Measurements from ENCODE around the gene NKX2-1. TPM values are rescaled to one million over a fixed set of nuclear protein-coding genes. Genes with fewer than 3 reads are reported as not detected.
A peak's percentile ranks its signal among the peaks of the same experiment; 100 is the strongest.

NKX2-1 gene
- total RNA-seq, 1 experiment from 2014 or later: 5.1 TPM

DNA sequence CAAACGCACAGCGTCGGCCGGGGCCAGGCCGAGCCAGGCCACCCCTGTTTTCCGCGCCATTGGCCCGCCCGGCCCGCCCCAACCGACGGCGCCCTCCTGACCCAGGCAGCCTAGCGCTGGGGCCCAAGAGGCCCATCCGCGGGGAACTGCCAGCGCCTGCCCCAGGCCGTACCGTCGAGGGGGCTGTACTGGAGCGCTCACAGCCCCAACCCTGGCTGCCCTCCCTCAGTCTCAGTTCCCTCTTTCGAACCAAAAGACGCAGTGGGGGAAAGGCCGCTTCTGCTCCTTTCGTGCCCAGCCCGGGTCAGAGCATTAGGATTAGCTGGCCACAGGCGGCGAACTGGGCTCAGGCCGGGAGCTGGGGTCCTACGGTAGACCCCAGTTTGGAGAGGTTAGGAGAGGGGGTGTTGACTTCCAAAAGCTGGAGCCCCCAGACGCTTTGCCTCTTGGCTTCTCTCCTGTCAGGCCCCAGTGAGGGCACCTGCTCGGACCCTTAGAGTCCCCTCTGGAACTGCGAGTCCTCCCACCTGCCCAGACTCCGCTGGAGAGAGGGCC, 1.9 kb downstream of the NKX2-1 start:
- no peak for DNase-seq (ENCODE audit: low read depth)

- DNase-seq (ENCODE audit: low read depth): peak; percentile 60
These were observed 2.6 kb downstream of the NKX2-1 start for GRCh38 chr14:36517242-36518030.

GRCh38 chr14:36516719-36517241, 3.3 kb downstream of the NKX2-1 start:
- DNase-seq (ENCODE audit: low read depth): peak; percentile 37

DNA sequence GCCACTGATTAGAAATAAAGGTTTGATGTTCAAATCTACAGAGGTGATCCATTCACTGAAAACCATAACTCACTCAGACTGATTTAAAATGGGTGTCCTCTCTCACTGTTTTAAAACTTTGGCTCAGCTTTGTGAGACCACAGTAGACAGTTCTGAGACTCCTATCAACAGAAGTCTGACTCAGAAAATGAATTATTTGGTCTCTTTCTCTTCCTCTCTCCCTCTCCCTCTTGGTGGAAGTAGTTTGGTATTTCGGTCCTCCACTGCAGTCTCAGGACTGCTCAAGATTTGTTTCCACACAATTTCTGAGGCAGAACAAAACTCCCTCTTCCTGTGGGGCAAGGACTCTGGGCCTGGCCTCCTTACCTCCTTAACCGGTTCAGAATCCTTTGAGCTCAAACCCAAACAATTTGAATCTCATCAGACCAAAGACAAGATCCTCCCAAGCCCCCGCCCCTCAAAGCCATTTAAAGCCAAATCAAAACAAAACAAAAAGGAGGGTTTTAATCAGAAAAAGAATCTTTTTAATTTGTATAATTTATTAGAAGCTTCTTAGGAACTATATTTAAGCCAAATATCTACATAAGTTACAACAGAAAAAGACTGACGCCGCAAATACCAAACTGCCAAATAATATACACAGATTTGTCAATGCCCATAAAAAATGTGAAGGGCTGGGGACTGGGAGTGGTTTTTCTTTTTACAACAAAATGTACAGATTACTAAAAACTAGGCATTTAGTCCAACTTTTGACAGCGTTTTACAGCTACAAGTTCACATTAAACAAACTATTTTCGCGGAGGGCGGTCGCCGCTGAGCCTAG, 3.9 kb downstream of the NKX2-1 start:
- peak; percentile 71 for DNase-seq (ENCODE audit: low read depth)

- no peak for DNase-seq (ENCODE audit: low read depth)
These were observed 4.9 kb downstream of the NKX2-1 start for GRCh38 chr14:36515105-36515593.

DNA sequence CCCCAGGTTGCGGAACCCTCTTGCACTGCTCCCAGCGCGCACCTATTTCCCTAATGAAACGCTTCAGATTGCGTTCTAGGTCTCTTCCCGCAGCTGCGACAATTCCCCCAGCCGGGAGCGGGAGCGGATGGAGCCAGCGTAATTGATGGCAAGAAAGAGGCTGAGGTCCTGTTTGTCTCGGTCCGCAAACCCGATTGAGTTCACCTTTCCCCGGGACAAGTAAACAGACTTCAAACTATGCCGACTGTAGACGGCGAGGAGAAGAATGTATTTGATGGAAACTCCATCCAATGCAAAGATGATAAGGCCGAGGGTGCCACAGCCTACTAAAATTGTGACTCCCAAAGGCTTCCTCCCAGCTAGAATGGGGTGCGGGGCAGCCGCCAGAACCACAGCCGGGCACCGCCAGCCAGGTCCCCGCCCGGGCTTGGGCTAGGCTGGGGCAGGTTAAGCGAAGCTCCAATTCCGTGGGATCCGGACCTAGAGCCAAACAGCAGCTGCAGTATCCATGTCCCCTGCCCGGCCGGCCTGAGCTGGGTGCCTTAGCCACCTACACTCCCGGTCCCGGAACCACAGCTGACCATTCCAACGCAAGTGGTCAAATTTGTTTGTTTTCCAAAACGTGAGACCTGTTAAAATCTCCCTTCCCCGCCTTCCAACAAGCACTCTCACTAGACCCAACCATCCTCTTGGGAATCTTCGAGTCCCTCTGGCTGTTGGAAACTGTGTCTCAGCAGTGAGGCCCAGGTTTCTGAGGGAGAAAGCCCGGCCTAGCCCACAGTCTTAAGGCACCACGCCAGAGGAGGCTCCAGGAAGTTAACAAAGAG, 5.5 kb downstream of the NKX2-1 start:
- peak; percentile 82 for DNase-seq (ENCODE audit: low read depth)

DNA sequence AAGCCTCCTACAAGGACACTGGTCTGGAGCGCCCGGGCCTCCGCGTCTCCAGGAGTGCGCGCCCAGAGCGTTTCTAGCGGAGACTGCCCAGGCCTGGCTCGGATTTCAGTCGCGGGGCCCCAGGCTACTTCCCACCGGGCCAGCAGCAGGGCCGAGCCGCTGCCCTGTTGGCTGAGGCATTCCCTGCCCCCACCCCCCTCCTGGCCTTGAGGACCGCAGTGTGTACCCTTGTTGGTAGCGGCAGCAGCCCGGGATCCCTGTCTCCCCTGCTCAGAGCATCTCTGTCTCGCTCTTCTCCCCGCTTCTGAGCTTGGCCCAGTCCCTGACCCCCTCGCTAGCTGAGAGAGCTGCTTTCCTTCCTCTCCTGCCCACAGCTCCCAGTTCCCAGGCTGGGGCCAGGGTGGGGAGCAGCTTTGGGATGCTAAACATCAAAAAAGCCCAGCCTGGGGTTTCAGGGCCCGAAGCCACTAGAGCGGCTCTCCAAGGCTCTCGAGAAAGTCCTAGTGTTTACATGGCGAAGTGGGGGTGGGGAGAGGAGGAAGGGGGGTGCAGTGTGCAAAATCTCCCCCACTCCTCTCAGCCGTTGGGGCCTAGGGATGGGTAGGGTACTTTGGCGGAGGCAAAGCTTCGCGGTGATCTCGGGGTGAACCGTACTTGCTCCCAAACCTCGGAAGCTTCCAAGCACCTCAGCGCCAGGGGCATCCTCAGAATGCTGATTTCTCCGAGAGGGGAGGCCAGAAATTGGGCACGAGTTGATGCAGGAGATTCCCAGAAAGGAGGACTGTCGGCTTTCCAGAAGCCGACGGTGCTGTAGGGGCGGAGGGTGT, 6.4 kb downstream of the NKX2-1 start:
- DNase-seq (ENCODE audit: low read depth): peak; percentile 69

- DNase-seq (ENCODE audit: low read depth): peak; percentile 43
These were observed 7.0 kb downstream of the NKX2-1 start for GRCh38 chr14:36513012-36513420.

- peak; percentile 51 for DNase-seq (ENCODE audit: low read depth)
These were observed 7.4 kb downstream of the NKX2-1 start for GRCh38 chr14:36512585-36513003.

GRCh38 chr14:36511981-36512584, 7.9 kb downstream of the NKX2-1 start:
- no peak for DNase-seq (ENCODE audit: low read depth)

- no peak for DNase-seq (ENCODE audit: low read depth)
These were observed 9.2 kb downstream of the NKX2-1 start for GRCh38 chr14:36510874-36511273.

DNA sequence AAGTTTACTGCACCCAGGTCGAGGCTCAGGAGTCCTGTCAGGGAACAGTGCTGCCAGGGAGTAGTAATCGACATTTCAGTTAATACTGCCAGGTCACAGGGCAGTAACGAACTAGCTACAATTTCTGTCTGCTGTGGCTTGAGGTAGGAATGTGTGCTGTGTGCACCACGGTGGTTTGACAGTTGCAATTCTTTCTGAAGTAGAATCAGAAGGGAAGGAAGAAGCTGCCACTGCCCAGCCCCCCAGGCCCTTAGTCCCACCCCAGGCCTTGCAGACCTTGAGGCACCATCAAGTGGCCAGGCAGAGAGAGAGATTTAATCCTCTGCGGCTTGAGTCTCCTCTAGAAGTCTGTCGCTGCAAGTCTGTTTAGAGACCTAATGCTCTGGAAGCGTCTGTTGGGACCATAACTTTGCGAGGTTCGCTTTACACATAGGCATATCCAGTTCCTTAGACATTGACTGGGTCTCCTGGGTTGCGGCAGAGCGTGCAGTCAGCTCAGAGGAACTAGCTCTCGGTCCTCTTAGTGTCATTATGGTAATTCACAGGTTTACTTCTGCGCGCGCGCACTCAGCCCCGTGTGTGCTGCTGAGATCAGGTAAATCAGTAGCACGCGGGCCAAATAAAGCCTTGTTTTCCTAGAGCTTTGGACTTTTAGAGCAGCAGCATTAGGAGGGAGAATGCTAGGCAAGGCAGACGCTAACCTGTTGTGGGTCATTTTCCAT, 9.8 kb downstream of the NKX2-1 start:
- peak; percentile 37 for DNase-seq (ENCODE audit: low read depth)

DNA sequence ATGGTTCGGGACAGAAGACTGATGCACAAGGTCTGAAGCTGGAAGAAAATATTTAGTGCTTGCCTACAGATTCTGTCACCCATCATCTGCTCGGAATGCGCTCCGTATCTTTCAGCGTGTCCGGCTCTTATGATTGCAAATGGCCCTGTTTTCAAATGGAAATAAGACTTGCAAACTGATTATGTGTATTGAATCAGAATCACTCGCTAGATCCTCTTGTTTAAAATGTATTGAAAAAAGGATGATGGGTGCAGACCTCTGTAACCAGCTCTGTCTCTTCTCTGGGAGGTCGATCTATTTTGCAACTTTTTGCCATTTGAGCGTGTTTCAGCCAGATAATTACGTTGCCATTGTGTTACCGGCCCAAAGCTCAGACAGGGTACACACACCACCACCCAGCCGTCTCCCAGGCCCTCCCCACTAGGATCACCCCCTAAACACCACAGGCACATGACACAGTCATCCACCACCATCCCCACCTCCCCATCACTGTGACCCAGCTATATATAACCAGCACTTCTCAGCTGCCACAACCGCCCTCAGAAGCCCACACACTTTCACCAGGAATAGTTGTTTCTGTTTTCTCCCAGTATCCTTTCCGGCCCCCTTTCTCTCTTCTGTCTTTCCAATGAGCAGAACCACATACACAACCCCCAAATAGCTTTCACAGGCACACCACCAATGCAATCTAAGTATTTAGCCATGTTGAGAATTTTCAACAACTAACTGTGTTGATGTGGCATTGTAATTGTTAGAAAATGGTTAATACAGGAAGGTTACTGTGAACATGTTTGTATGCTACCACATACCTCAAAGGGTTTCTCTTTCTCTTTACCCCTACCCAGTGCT, 10.7 kb downstream of the NKX2-1 start:
- no peak for DNase-seq (ENCODE audit: low read depth)

- DNase-seq (ENCODE audit: low read depth): peak; percentile 58
These were observed 11.5 kb downstream of the NKX2-1 start for GRCh38 chr14:36508418-36509068.

GRCh38 chr14:36507847-36508417, 12.1 kb downstream of the NKX2-1 start:
- DNase-seq (ENCODE audit: low read depth): no peak

- peak; percentile 36 for DNase-seq (ENCODE audit: low read depth)
These were observed 13.1 kb downstream of the NKX2-1 start for GRCh38 chr14:36506732-36507614.
